Choroid plexus epithelial cell (primary cell): ENCODE data around the gene GPATCH2.
"Not testable (repeated sequence)": the region's sequence is repeated elsewhere in the genome, so short reads cannot be mapped to it uniquely, and the experiment has no call there.

Source experiments
- DNase-seq: peaks from one replicate; pipeline ENCODE4 v3.0.0-alpha.2; 2010; ENCODE audit warnings: low read depth
- H3K4me3 ChIP-seq: 2 replicates; pipeline ENCODE4 v1.5.1; 2011; ENCODE audit warnings: low read depth, mild to moderate bottlenecking, control low read depth, low read length, moderate library complexity
- TF ChIP-seq, protein P1 (sequence below): conservative IDR thresholded peaks from 2 replicates; pipeline ENCODE4 v1.5.1; 2011; ENCODE audit warnings: low read depth, mild to moderate bottlenecking, control low read depth, inconsistent platforms, low read length, moderate library complexity

GPATCH2 gene

DNA sequence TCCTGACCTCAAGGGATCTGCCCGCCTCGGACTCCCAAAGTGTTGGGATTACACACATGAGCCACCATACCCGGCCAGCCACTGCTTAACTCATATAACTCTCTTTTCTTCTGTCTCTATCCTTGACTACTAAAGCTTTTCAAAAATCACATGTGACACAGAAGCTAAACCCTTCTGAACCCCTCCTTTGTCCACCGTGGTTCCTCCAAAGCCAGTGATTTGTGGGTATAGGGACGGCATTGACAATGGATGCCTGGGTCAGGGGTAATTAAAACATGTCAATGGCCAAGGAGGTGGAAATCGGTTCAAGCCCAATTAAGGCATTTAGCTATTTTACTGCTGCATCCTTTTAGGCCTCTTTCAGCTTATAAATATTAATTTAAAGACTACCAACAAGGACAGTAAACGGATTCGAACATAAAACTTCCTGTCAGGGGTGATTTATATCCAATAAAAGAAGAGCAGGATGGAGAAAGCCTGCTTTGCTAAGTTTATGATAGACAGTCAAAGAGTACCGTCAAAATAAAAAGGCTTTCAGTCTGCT lies 242.3 kb downstream of the GPATCH2 start:
- no peak for DNase-seq
- no peak overlapping the region for H3K4me3 ChIP-seq
- TF ChIP-seq, protein P1, sequence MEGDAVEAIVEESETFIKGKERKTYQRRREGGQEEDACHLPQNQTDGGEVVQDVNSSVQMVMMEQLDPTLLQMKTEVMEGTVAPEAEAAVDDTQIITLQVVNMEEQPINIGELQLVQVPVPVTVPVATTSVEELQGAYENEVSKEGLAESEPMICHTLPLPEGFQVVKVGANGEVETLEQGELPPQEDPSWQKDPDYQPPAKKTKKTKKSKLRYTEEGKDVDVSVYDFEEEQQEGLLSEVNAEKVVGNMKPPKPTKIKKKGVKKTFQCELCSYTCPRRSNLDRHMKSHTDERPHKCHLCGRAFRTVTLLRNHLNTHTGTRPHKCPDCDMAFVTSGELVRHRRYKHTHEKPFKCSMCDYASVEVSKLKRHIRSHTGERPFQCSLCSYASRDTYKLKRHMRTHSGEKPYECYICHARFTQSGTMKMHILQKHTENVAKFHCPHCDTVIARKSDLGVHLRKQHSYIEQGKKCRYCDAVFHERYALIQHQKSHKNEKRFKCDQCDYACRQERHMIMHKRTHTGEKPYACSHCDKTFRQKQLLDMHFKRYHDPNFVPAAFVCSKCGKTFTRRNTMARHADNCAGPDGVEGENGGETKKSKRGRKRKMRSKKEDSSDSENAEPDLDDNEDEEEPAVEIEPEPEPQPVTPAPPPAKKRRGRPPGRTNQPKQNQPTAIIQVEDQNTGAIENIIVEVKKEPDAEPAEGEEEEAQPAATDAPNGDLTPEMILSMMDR, result no peak

DNA sequence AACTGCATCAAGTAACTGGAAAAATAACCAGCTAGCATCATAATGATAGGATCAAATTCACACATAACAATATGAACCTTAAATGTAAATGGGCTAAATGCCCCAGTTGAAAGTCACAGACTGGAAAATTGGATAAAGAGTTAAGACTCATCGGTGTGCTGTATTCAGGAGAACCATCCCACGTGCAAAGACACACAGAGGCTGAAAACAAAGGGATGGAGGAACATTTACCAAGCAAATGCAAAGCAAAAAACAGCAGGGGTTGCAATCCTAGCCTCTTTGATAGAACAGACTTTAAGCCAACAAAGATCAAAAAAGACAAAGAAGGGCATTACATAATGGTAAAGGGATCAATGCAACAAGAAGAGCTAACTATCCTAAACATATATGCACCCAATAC lies 249.1 kb downstream of the GPATCH2 start:
- DNase-seq, H3K4me3 ChIP-seq: not testable (repeated sequence)

DNA sequence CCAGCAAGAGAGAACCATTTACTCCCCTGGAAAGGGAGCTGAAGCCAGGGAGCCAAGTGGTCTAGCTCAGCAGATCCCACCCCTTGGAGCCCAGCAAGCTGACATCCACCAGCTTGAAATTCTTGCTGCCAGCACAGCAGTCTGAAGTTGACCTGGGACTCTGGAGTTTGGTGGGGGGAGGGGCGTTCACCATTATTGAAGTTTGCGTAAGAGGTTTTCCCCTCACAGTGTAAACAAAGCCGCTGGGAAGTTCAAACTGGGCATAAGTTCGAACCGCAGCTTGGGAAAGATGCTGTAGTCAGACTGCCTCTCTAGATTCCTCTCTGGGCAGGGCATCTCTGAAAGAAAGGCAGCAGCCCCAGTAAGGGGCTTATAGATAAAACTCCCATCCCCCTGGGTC lies 251.1 kb downstream of the GPATCH2 start:
- H3K4me3 ChIP-seq, DNase-seq: not testable (repeated sequence)

DNA sequence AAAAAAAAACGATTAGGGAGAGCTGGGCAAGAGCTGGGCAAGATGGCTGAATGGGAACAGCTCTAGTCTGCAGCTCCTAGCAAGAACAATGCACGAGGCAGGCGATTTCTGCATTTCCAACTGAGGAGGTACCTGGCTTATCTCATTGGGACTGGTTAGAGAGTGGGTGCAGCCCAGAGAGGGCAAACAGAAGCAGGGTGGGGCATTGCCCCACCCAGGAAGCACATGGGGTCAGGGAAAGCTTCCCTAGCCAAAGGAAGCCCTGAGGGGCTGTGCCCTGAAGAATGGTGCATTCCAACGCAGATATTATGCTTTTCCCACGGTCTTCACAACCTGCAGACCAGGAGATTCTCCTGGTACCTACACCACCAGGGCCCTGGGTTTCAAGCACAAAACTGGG lies 251.6 kb downstream of the GPATCH2 start:
- TF ChIP-seq, protein P1, result no peak
- no peak overlapping the region for H3K4me3 ChIP-seq
- DNase-seq, result no peak
